Medulla oblongata (tissue), 1 donor: ENCODE data around the gene TMPRSS9.
A peak's percentile ranks its signal among the peaks of the same experiment; 100 is the strongest.
"Not testable (repeated sequence)": the region's sequence is repeated elsewhere in the genome, so short reads cannot be mapped to it uniquely, and the experiment has no call there.

Source experiments
- DNase-seq: peaks from one replicate; pipeline ENCODE4 v3.0.0-alpha.2; 2015; ENCODE audit errors: extremely low spot score

The TMPRSS9 gene

GRCh38 chr19:2392366-2392765 lies 32.3 kb downstream of the TMPRSS9 start:
- peak; percentile 12 for DNase-seq

GRCh38 chr19:2392899-2393298 lies 32.8 kb downstream of the TMPRSS9 start:
- not testable (repeated sequence) for DNase-seq

GRCh38 chr19:2394054-2394441 lies 34.0 kb downstream of the TMPRSS9 start:
- no peak for DNase-seq

GRCh38 chr19:2394442-2395292 lies 34.6 kb downstream of the TMPRSS9 start:
- peak; percentile 61 for DNase-seq

- not testable (repeated sequence) for DNase-seq
These were observed 35.3 kb downstream of the TMPRSS9 start for GRCh38 chr19:2395293-2395829.

- DNase-seq: not testable (repeated sequence)
These were observed 37.1 kb downstream of the TMPRSS9 start for GRCh38 chr19:2397173-2397572.

GRCh38 chr19:2398735-2399305 lies 38.8 kb downstream of the TMPRSS9 start:
- no peak for DNase-seq

- no peak for DNase-seq
These were observed 39.5 kb downstream of the TMPRSS9 start for GRCh38 chr19:2399582-2399981.

GRCh38 chr19:2408247-2408646 lies 48.2 kb downstream of the TMPRSS9 start:
- no peak for DNase-seq

GRCh38 chr19:2409352-2409912 lies 49.4 kb downstream of the TMPRSS9 start:
- no peak for DNase-seq

GRCh38 chr19:2410023-2410422 lies 50.0 kb downstream of the TMPRSS9 start:
- no peak for DNase-seq

GRCh38 chr19:2411709-2412108 lies 51.6 kb downstream of the TMPRSS9 start:
- no peak for DNase-seq

GRCh38 chr19:2412449-2412848 lies 52.4 kb downstream of the TMPRSS9 start:
- DNase-seq: no peak

- no peak for DNase-seq
These were observed 53.1 kb downstream of the TMPRSS9 start for GRCh38 chr19:2413159-2413558.

GRCh38 chr19:2413629-2414028 lies 53.6 kb downstream of the TMPRSS9 start:
- DNase-seq: no peak

GRCh38 chr19:2415281-2415972 lies 55.4 kb downstream of the TMPRSS9 start:
- DNase-seq: no peak

GRCh38 chr19:2415973-2416319 lies 55.9 kb downstream of the TMPRSS9 start:
- DNase-seq: no peak

- no peak for DNase-seq
These were observed 56.4 kb downstream of the TMPRSS9 start for GRCh38 chr19:2416321-2417097.

- not testable (repeated sequence) for DNase-seq
These were observed 57.4 kb downstream of the TMPRSS9 start for GRCh38 chr19:2417436-2417835.

- no peak for DNase-seq
These were observed 57.9 kb downstream of the TMPRSS9 start for GRCh38 chr19:2417881-2418406.

- no peak for DNase-seq
These were observed 59.7 kb downstream of the TMPRSS9 start for GRCh38 chr19:2419754-2420153.
